Activated B cell treated with CpG ODN at 0.5 μM for 24 hours (primary cell): ENCODE measurements around the gene CD34. TPM values are rescaled to one million over a fixed set of nuclear protein-coding genes. Genes with fewer than 3 reads are reported as not detected.
A peak's percentile ranks its signal among the peaks of the same experiment; 100 is the strongest.

Experiments used
- ATAC-seq: fragments of 200-7000 bp; cut with Tn5 transposase; one replicate; pipeline ENCODE4 v1.10.0; 2021; ENCODE audit warnings: low read depth, mild to moderate bottlenecking, moderate library complexity
- CTCF ChIA-PET: fragments of 350-600 bp; sonication (Branson Sonifier 250); formaldehyde crosslinking; loops from one replicate; lab custom pipeline; 2021; ENCODE audit warnings: antibody characterized with exemption; lab: Charles Lee
- POLR2A ChIA-PET: fragments of 350-600 bp; sonication (Branson Sonifier 250); formaldehyde crosslinking; loops from one replicate; lab custom pipeline; 2021; ENCODE audit warnings: antibody characterized with exemption; lab: Charles Lee
- DNase-seq: peaks from one replicate; pipeline ENCODE4 v3.0.0; 2022
- H3K27ac Mint-ChIP-seq: one replicate; pipeline ENCODE4 v1.8.0; 2020; ENCODE audit warnings: mixed read lengths
- H3K27me3 Mint-ChIP-seq: one replicate; pipeline ENCODE4 v1.8.0; 2021; ENCODE audit warnings: mixed read lengths
- H3K36me3 Mint-ChIP-seq: one replicate; pipeline ENCODE4 v1.8.0; 2021; ENCODE audit warnings: low read depth, mixed read lengths
- H3K4me1 Mint-ChIP-seq: one replicate; pipeline ENCODE4 v1.8.0; 2021; ENCODE audit warnings: mixed read lengths
- H3K4me3 Mint-ChIP-seq: one replicate; pipeline ENCODE4 v1.8.0; 2020; ENCODE audit warnings: mild to moderate bottlenecking, mixed read lengths
- H3K9me3 Mint-ChIP-seq: one replicate; pipeline ENCODE4 v1.8.0; 2020; ENCODE audit warnings: mixed read lengths
- CTCF ChIP-seq: fragments of 200-600 bp; IDR thresholded peaks from one replicate; pipeline ENCODE4 v1.8.0; 2022; ENCODE audit warnings: antibody characterized with exemption, mild to moderate bottlenecking
- intact Hi-C: fragments of 100-400 bp; cut with micrococcal nuclease; formaldehyde crosslinking; loops from one replicate; pipeline ENCODE4 v1.15.1; 2024
- total RNA-seq: library from RNA; stranded (reverse); gene quantifications from 2 replicates; pipeline ENCODE4 v1.2.3, GENCODE V29; 2022

The CD34 gene
- total RNA-seq, 1 donor from 2014 or later: not detected

GRCh38 chr1:207850621-207851407 is 60.1 kb downstream of the CD34 start:
- no peaks in the 10 kb centered on the region for H3K9me3 Mint-ChIP-seq
- ATAC-seq: no peak
- peaks cover 59% of the 10 kb centered on the region for H3K4me1 Mint-ChIP-seq
- intact Hi-C loops: no loop called here
- ChIA-PET CTCF (interaction anchor here (1.2 kb wide), 1 partner anchor 34 kb away, joined by 3 read pairs; no protein-coding TSS in a partner anchor), POLR2A (interaction anchor here (1.2 kb wide), 1 partner anchor 29 kb away, joined by 3 read pairs; no protein-coding TSS in a partner anchor)
- H3K36me3 Mint-ChIP-seq: peaks cover 32% of the 10 kb centered on the region
- TF ChIP-seq CTCF: no peak
- no peak overlapping the region for H3K4me3 Mint-ChIP-seq
- DNase-seq: no peak
- no peaks in the 10 kb centered on the region for H3K27me3 Mint-ChIP-seq
- no peak overlapping the region for H3K27ac Mint-ChIP-seq

GRCh38 chr1:207849646-207850045 is 61.3 kb downstream of the CD34 start:
- CTCF ChIA-PET: interaction anchor here (1.2 kb wide), 1 partner anchor 35 kb away, joined by 3 read pairs; no protein-coding TSS in a partner anchor
- no peak for TF ChIP-seq CTCF
- H3K27ac Mint-ChIP-seq: no peak overlapping the region
- peaks cover 58% of the 10 kb centered on the region for H3K4me1 Mint-ChIP-seq
- H3K27me3 Mint-ChIP-seq: no peaks in the 10 kb centered on the region
- no peak for ATAC-seq
- H3K4me3 Mint-ChIP-seq: no peak overlapping the region
- POLR2A ChIA-PET: interaction anchor here (1.2 kb wide), 1 partner anchor 27 kb away, joined by 3 read pairs; no protein-coding TSS in a partner anchor
- DNase-seq: no peak
- H3K36me3 Mint-ChIP-seq: peaks cover 33% of the 10 kb centered on the region
- no peaks in the 10 kb centered on the region for H3K9me3 Mint-ChIP-seq
- intact Hi-C loops: loop anchor here (2.0 kb wide), 2 partner anchors 15 to 17 kb away; no protein-coding TSS in a partner anchor

- intact Hi-C loops: loop anchor here (2.0 kb wide), 2 partner anchors 16 kb away; no protein-coding TSS in a partner anchor
- ATAC-seq (no peak), DNase-seq (no peak)
- Mint-ChIP-seq H3K9me3 (no peaks in the 10 kb centered on the region), H3K4me3 (no peak overlapping the region), H3K4me1 (peaks cover 58% of the 10 kb centered on the region), H3K27ac (no peak overlapping the region), H3K36me3 (peaks cover 39% of the 10 kb centered on the region), H3K27me3 (no peaks in the 10 kb centered on the region)
- ChIA-PET CTCF (no interaction called here), POLR2A (no interaction called here)
- TF ChIP-seq CTCF: no peak
Measured at GRCh38 chr1:207849016-207849415, 61.9 kb downstream of the CD34 start.

- Mint-ChIP-seq H3K4me1 (peaks cover 53% of the 10 kb centered on the region), H3K4me3 (no peak overlapping the region), H3K9me3 (no peaks in the 10 kb centered on the region), H3K27me3 (no peaks in the 10 kb centered on the region), H3K27ac (no peak overlapping the region), H3K36me3 (peaks cover 43% of the 10 kb centered on the region)
- ATAC-seq (peak; percentile 52), DNase-seq (no peak)
- ChIA-PET CTCF (interaction anchor here (0.8 to 0.9 kb wide), 2 partner anchors 24 to 39 kb away, joined by 3 to 4 read pairs; no protein-coding TSS in a partner anchor), POLR2A (interaction anchor here (1.1 kb wide), 1 partner anchor 26 kb away, joined by 7 read pairs; no protein-coding TSS in a partner anchor)
- intact Hi-C loops: loop anchor here (2.0 kb wide), 2 partner anchors 15 to 17 kb away; no protein-coding TSS in a partner anchor
- no peak for TF ChIP-seq CTCF
Measured at GRCh38 chr1:207848234-207848633, 62.7 kb downstream of the CD34 start.

- Mint-ChIP-seq H3K9me3 (no peaks in the 10 kb centered on the region), H3K4me3 (no peak overlapping the region), H3K27me3 (no peaks in the 10 kb centered on the region), H3K4me1 (peaks cover 49% of the 10 kb centered on the region), H3K27ac (no peak overlapping the region), H3K36me3 (peaks cover 42% of the 10 kb centered on the region)
- POLR2A ChIA-PET: no interaction called here
- no peak for DNase-seq
- TF ChIP-seq CTCF: no peak
- CTCF ChIA-PET: interaction anchor here (0.7 to 0.9 kb wide), 3 partner anchors 21 to 40 kb away, joined by 3 to 4 read pairs (median 3); no protein-coding TSS in a partner anchor
- ATAC-seq: no peak
- intact Hi-C loops: no loop called here
Measured at GRCh38 chr1:207847116-207847515, 63.8 kb downstream of the CD34 start.
